Left ventricle myocardium inferior (tissue), 1 donor: ENCODE measurements around the gene HYI. TPM values are rescaled to one million over a fixed set of nuclear protein-coding genes. Genes with fewer than 3 reads are reported as not detected.

ENCODE experiments used
- DNase-seq: peaks from one replicate; pipeline ENCODE4 v3.0.0-alpha.2; 2020
- H3K27ac ChIP-seq: fragments of 200-600 bp; replicated peaks from 2 replicates; pipeline ENCODE4 v1.8.0; 2021
- H3K27me3 ChIP-seq: fragments of 200-600 bp; 2 replicates; pipeline ENCODE4 v1.8.0; 2021; ENCODE audit warnings: low read depth
- H3K36me3 ChIP-seq: fragments of 200-600 bp; 2 replicates; pipeline ENCODE4 v1.8.0; 2021
- H3K4me1 ChIP-seq: fragments of 200-600 bp; 2 replicates; pipeline ENCODE4 v1.8.0; 2021
- H3K4me3 ChIP-seq: fragments of 200-600 bp; 2 replicates; pipeline ENCODE4 v1.8.0; 2021; ENCODE audit warnings: mild to moderate bottlenecking, moderate library complexity
- H3K9me3 ChIP-seq: fragments of 200-600 bp; replicated peaks from 2 replicates; pipeline ENCODE4 v1.8.0; 2021
- CTCF ChIP-seq: fragments of 200-600 bp; IDR thresholded peaks from 2 replicates; pipeline ENCODE4 v1.8.0; 2021; ENCODE audit warnings: antibody characterized with exemption, mild to moderate bottlenecking, borderline replicate concordance
- intact Hi-C: fragments of 100-400 bp; cut with micrococcal nuclease; formaldehyde crosslinking; loops from one replicate; pipeline ENCODE4 v1.11.0; 2022
- total RNA-seq: library from RNA; stranded (reverse); fragmentation: NEBNext Ultra II Directional; extraction: Animal tissue kit (Norgen Biotek cat#: 25700); gene quantifications from one replicate; pipeline ENCODE4 v1.2.1, GENCODE V29; 2021
- donor health status: DM: no; HTN: yes; CAD: no; lungs with severe emphysema.

Gene HYI
- total RNA-seq, 1 donor from 2014 or later = 22.8 TPM

DNA sequence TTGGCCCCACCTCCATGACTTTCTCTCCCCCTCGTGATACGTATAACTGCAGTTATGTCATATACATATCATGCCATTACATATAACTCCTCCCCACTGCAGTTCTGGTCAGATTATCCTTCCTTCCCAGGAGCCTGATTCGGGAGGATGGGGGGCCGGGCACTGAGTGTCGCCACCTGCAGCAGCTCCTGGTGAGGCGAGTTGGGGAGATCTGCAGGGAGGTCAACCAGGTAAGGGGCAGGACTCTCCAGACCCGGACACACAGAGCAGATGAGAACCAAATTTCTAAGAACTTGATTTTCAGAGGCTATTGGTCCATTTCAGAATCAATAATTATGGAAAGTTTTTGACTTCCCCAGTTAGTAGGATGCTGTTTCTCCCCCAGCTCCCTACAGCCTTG is 19.5 kb downstream of the HYI start:
- H3K4me1 ChIP-seq = peaks cover 14% of the 10 kb centered on the region
- peaks cover 76% of the 10 kb centered on the region for H3K36me3 ChIP-seq
- intact Hi-C loops = no loop called here
- no peaks in the 10 kb centered on the region for H3K9me3 ChIP-seq
- no peaks in the 10 kb centered on the region for H3K27me3 ChIP-seq
- H3K4me3 ChIP-seq = no peak overlapping the region
- TF ChIP-seq CTCF = no peak
- no peak overlapping the region for H3K27ac ChIP-seq
- DNase-seq = no peak

GRCh38 chr1:43432907-43433306 is 20.8 kb downstream of the HYI start:
- no peaks in the 10 kb centered on the region for H3K9me3 ChIP-seq
- no peak for DNase-seq
- intact Hi-C loops = no loop called here
- no peaks in the 10 kb centered on the region for H3K27me3 ChIP-seq
- TF ChIP-seq CTCF = no peak
- H3K4me1 ChIP-seq = peaks cover 14% of the 10 kb centered on the region
- no peak overlapping the region for H3K27ac ChIP-seq
- H3K36me3 ChIP-seq = peaks cover 83% of the 10 kb centered on the region
- no peak overlapping the region for H3K4me3 ChIP-seq

- peaks cover 14% of the 10 kb centered on the region for H3K4me1 ChIP-seq
- H3K27ac ChIP-seq = no peak overlapping the region
- no peak for TF ChIP-seq CTCF
- no peak overlapping the region for H3K4me3 ChIP-seq
- no peaks in the 10 kb centered on the region for H3K9me3 ChIP-seq
- peaks cover 83% of the 10 kb centered on the region for H3K36me3 ChIP-seq
- H3K27me3 ChIP-seq = no peaks in the 10 kb centered on the region
- DNase-seq = no peak
- intact Hi-C loops = no loop called here
Measured at GRCh38 chr1:43432171-43432860, 21.4 kb downstream of the HYI start.

- Histone ChIP-seq H3K27me3 (no peaks in the 10 kb centered on the region), H3K36me3 (peaks cover 89% of the 10 kb centered on the region), H3K27ac (no peak overlapping the region), H3K9me3 (no peaks in the 10 kb centered on the region), H3K4me1 (peaks cover 14% of the 10 kb centered on the region), H3K4me3 (no peak overlapping the region)
- DNase-seq = no peak
- no peak for TF ChIP-seq CTCF
- intact Hi-C loops = no loop called here
Measured at GRCh38 chr1:43431676-43432075, 22.1 kb downstream of the HYI start.

- TF ChIP-seq CTCF = no peak
- Histone ChIP-seq H3K27me3 (no peaks in the 10 kb centered on the region), H3K4me1 (peaks cover 6% of the 10 kb centered on the region), H3K4me3 (no peak overlapping the region), H3K36me3 (peaks cover 97% of the 10 kb centered on the region), H3K9me3 (no peaks in the 10 kb centered on the region), H3K27ac (no peak overlapping the region)
- intact Hi-C loops = no loop called here
- DNase-seq = no peak
Measured at GRCh38 chr1:43430831-43431230, 22.9 kb downstream of the HYI start.

GRCh38 chr1:43427941-43428340 is 25.8 kb downstream of the HYI start:
- Histone ChIP-seq H3K4me1 (no peaks in the 10 kb centered on the region), H3K36me3 (peaks cover 97% of the 10 kb centered on the region), H3K9me3 (no peaks in the 10 kb centered on the region), H3K27me3 (no peaks in the 10 kb centered on the region), H3K27ac (no peak overlapping the region), H3K4me3 (no peak overlapping the region)
- no peak for TF ChIP-seq CTCF
- intact Hi-C loops = no loop called here
- DNase-seq = no peak
